Body of pancreas (tissue), 4 donors: ENCODE data around the gene NPC2.

Experiments
- CTCF ChIP-seq, 7 experiments: fragments of 450-650 bp in 4 of 7; fragments of 200-600 bp in 3 of 7; sonication (generic) in 3 of 7; IDR thresholded peaks; one replicate each; pipeline ENCODE4 v1.5.1; 2016 to 2019; ENCODE audit warnings: antibody characterized with exemption in 7 of 7
- POLR2A ChIP-seq, 3 donors: fragments of 450-650 bp; IDR thresholded peaks; one replicate each; pipeline ENCODE4 v1.6.1; 2016; ENCODE audit warnings: antibody characterized with exemption in 3 of 3, mild to moderate bottlenecking in 2 of 3

DNA sequence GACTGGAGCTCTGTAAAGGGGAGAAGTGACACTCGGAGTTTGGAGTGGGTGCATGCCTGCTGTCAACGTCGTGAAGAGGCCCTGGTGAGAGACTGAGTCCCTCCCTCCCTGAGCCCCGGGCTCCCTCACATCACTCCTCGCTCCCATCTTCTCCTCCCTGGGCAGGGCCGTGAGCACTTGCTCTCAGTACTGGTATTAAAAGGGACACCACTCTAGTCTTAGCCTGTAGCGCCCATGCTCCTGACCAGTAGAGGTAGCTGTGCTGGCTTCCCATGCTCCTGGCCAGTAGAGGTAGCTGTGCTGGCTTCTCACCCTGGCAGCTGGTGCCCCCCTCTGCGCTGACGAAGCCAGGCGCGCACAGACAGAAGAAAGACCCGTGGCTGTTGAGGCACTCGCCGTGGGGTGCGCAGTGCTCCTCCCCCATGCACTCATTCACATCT lies 15.2 kb upstream of the NPC2 start:
- TF ChIP-seq POLR2A (IDR thresholded peaks at IDR 0.05) = no peak
- no peak for TF ChIP-seq CTCF (IDR thresholded peaks at IDR 0.05)
